Adrenal gland (tissue), 12 donors: ENCODE results near the gene RIMBP2. TPM values are rescaled to one million over a fixed set of nuclear protein-coding genes. Genes with fewer than 3 reads are reported as not detected.

Experiments
- DNase-seq, 7 donors: peaks; one replicate each; pipeline ENCODE4 v3.0.0-alpha.2; 2019 to 2020
- H3K27ac ChIP-seq, 5 donors: fragments of 200-600 bp; sonication (generic) in 4 of 5; 1 replicate in 3 of 5; 2 replicates in 2 of 5; pipeline versions ENCODE4 v1.5.1 to v1.8.0; 2016 to 2020; ENCODE audit warnings: mild to moderate bottlenecking in 1 of 5
- H3K27me3 ChIP-seq: fragments of 200-600 bp; 2 replicates; pipeline ENCODE4 v1.8.0; 2021
- H3K36me3 ChIP-seq, 2 donors: fragments of 200-600 bp; replicated peaks in 1 of 2; 1 replicate in 1 of 2; 2 replicates in 1 of 2; pipeline versions ENCODE4 v1.5.1 to v1.8.0; 2018 to 2022
- H3K4me1 ChIP-seq, 2 donors: fragments of 200-600 bp; replicated peaks in 1 of 2; 1 replicate in 1 of 2; 2 replicates in 1 of 2; pipeline versions ENCODE4 v1.5.1 to v1.8.0; 2018 to 2021
- H3K4me3 ChIP-seq, 4 donors: fragments of 200-600 bp; sonication (generic) in 3 of 4; one replicate each; pipeline ENCODE4 v1.5.1; 2016 to 2018
- H3K9me3 ChIP-seq, 3 donors: fragments of 200-600 bp; sonication (generic) in 1 of 3; replicated peaks in 1 of 3; 1 replicate in 2 of 3; 2 replicates in 1 of 3; pipeline versions ENCODE4 v1.5.1 to v1.8.0; 2016 to 2021
- CTCF ChIP-seq, 6 experiments: fragments of 450-650 bp in 4 of 6; fragments of 200-600 bp in 2 of 6; sonication (generic) in 1 of 6; IDR thresholded peaks; 1 replicate in 5 of 6; 2 replicates in 1 of 6; pipeline versions ENCODE4 v1.5.1 to v1.8.0; 2016 to 2021; ENCODE audit warnings: antibody characterized with exemption in 6 of 6, mild to moderate bottlenecking in 2 of 6, moderate library complexity in 1 of 6
- POLR2A ChIP-seq, 2 donors: fragments of 450-650 bp; IDR thresholded peaks; one replicate each; pipeline ENCODE4 v1.6.1; 2017; ENCODE audit warnings: antibody characterized with exemption in 2 of 2, mild to moderate bottlenecking in 2 of 2, moderate library complexity in 1 of 2
- WGBS, 4 donors: extraction: QIAGEN DNeasy Blood & Tissue Kit in 2 of 4; methylation state at CpG; one replicate each; pipeline versions ENCODE4 v1.1.5 to v1.1.7; 2013 to 2017; 5-methylcytosine and 5-hydroxymethylcytosine counted together
- intact Hi-C, 2 donors: fragments of 100-400 bp; cut with DNase I; formaldehyde crosslinking; loops; one replicate each; pipeline versions ENCODE4 v1.14.1 to v1.15.0; 2022 to 2023
- polyA plus RNA-seq, 3 donors: library from polyadenylated mRNA; stranded (reverse); fragments of 200-250 nt in 2 of 3; fragments of 350-450 nt in 1 of 3; fragmentation: Illumina TruSeq in 1 of 3; extraction: RNeasy Lipid Tissue Mini Kit (QIAGEN cat#74804) in 1 of 3; gene quantifications; one replicate each; pipeline ENCODE4 v1.2.3, GENCODE V29; 2013 to 2014
- total RNA-seq, 9 donors: library from RNA; depleted of rRNA in 4 of 9; stranded (reverse); fragments of >200 nt in 4 of 9; fragments of 120-200 nt in 1 of 9; fragmentation: NEBNext Ultra II Directional in 1 of 9; extraction: Animal tissue kit (Norgen Biotek cat#: 25700) in 1 of 9; gene quantifications; one replicate each; pipeline versions ENCODE4 v1.1.0 to v1.2.4, GENCODE V29; 2013 to 2023
- donor health status: healthy with polysubstance abuse.
- donor health status: Bipolar disorder and iron deficiency.
- donor health status: DM: yes; HTN: yes; CAD: no.
- donor health status: DM: no; HTN: no; CAD: no.
- donor health status: DM: no; HTN: no; CAD: no.
- donor health status: DM: yes; HTN: yes; CAD: no.

The RIMBP2 gene
- total and polyA plus RNA-seq, 12 donors = 0.18 to 23.9 (median 6.3) TPM; not detected in 2

GRCh38 chr12:130622803-130623202 is 93.3 kb downstream of the RIMBP2 start:
- TF ChIP-seq POLR2A (IDR thresholded peaks at IDR 0.05) (no peak), CTCF (IDR thresholded peaks at IDR 0.05) (no peak)
- Histone ChIP-seq H3K36me3 (no peaks in the 10 kb centered on the region), H3K9me3 (no peaks in the 10 kb centered on the region), H3K4me3 (no peak overlapping the region), H3K27ac (peak overlapping the region in 1 of 5 donors; percentile 35), H3K4me1 (no peaks in the 10 kb centered on the region), H3K27me3 (no peaks in the 10 kb centered on the region)
- WGBS, 4 donors = 59 to 70% (median 62%) methylated on average over 3 of the region's 3 CpGs
- intact Hi-C loops = no loop called here
- peak in 1 of 7 donors; percentile 17 for DNase-seq

- H3K4me3 ChIP-seq = no peak overlapping the region
- H3K27me3 ChIP-seq = no peaks in the 10 kb centered on the region
- peak overlapping the region in 1 of 5 donors; percentile 64 for H3K27ac ChIP-seq
- H3K36me3 ChIP-seq = no peaks in the 10 kb centered on the region
- H3K9me3 ChIP-seq = no peaks in the 10 kb centered on the region
- intact Hi-C loops = no loop called here
- peak in 1 of 7 donors; percentile 80 for DNase-seq
- no peaks in the 10 kb centered on the region for H3K4me1 ChIP-seq
- WGBS, 4 donors = 81 to 88% (median 86%) methylated on average over 13 of the region's 13 CpGs
- TF ChIP-seq CTCF (IDR thresholded peaks at IDR 0.05) = no peak
- no peak for TF ChIP-seq POLR2A (IDR thresholded peaks at IDR 0.05)
These were observed 94.3 kb downstream of the RIMBP2 start for GRCh38 chr12:130621696-130622298.

- no peak for TF ChIP-seq POLR2A (IDR thresholded peaks at IDR 0.05)
- no peak for TF ChIP-seq CTCF (IDR thresholded peaks at IDR 0.05)
- H3K4me1 ChIP-seq = no peaks in the 10 kb centered on the region
- intact Hi-C loops = no loop called here
- peak in 1 of 7 donors; percentile 47 for DNase-seq
- H3K4me3 ChIP-seq = no peak overlapping the region
- no peaks in the 10 kb centered on the region for H3K27me3 ChIP-seq
- no peaks in the 10 kb centered on the region for H3K36me3 ChIP-seq
- no peaks in the 10 kb centered on the region for H3K9me3 ChIP-seq
- 78 to 92% (median 83%) methylated on average over 1 to 6 of the region's 6 CpGs for WGBS, 4 donors
- H3K27ac ChIP-seq = peak overlapping the region in 1 of 5 donors; percentile 64
These were observed 95.3 kb downstream of the RIMBP2 start for GRCh38 chr12:130620756-130621155.

- intact Hi-C loops = no loop called here
- 87 to 95% (median 89%) methylated on average over 11 to 14 of the region's 14 CpGs for WGBS, 4 donors
These were observed 95.8 kb downstream of the RIMBP2 start for GRCh38 chr12:130620281-130620680.

More at GRCh38 chr12:130620281-130620680, 95.8 kb downstream of the RIMBP2 start:
- Histone ChIP-seq H3K4me3 (no peak overlapping the region), H3K27ac (peak overlapping the region in 1 of 5 donors; percentile 64), H3K27me3 (no peaks in the 10 kb centered on the region), H3K36me3 (no peaks in the 10 kb centered on the region), H3K9me3 (no peaks in the 10 kb centered on the region), H3K4me1 (no peaks in the 10 kb centered on the region)
- TF ChIP-seq CTCF (IDR thresholded peaks at IDR 0.05) = no peak
- no peak for TF ChIP-seq POLR2A (IDR thresholded peaks at IDR 0.05)
- DNase-seq = peak in 1 of 7 donors; percentile 43
